Activated CD8-positive, alpha-beta memory T cell treated with anti-CD3 and anti-CD28 coated beads, Interleukin-2, amount 10 ng/mL, durations not matched to agents 7 days and 5 days (primary cell): ENCODE results near the gene AP1G2. TPM values are rescaled to one million over a fixed set of nuclear protein-coding genes. Genes with fewer than 3 reads are reported as not detected.
"Not testable (repeated sequence)": the region's sequence is repeated elsewhere in the genome, so short reads cannot be mapped to it uniquely, and the experiment has no call there.

Experiments used
- ATAC-seq: fragments of 150-1000 bp; cut with Tn5 transposase; one replicate; pipeline ENCODE4 v1.10.0; 2021; ENCODE audit warnings: moderate library complexity
- CTCF ChIA-PET: fragments of 350-600 bp; sonication (Branson Sonifier 250); formaldehyde crosslinking; loops from one replicate; lab custom pipeline; 2021; ENCODE audit warnings: antibody characterized with exemption; lab: Charles Lee
- DNase-seq: peaks from one replicate; pipeline ENCODE4 v3.0.0-alpha.2; 2020
- H3K27ac Mint-ChIP-seq: one replicate; pipeline ENCODE4 v1.8.0; 2021; ENCODE audit warnings: mild to moderate bottlenecking, mixed read lengths
- H3K27me3 Mint-ChIP-seq: one replicate; pipeline ENCODE4 v1.8.0; 2021; ENCODE audit warnings: mixed read lengths
- H3K36me3 Mint-ChIP-seq: one replicate; pipeline ENCODE4 v1.8.0; 2021; ENCODE audit warnings: mild to moderate bottlenecking, mixed read lengths
- H3K4me1 Mint-ChIP-seq: one replicate; pipeline ENCODE4 v1.8.0; 2021; ENCODE audit warnings: mixed read lengths
- H3K4me3 Mint-ChIP-seq: one replicate; pipeline ENCODE4 v1.8.0; 2021; ENCODE audit warnings: mild to moderate bottlenecking, moderate library complexity, mixed read lengths
- H3K9me3 Mint-ChIP-seq: one replicate; pipeline ENCODE4 v1.8.0; 2022; ENCODE audit warnings: low read depth, mixed read lengths
- total RNA-seq, 2 experiments: library from RNA; stranded (reverse); gene quantifications; one replicate each; pipeline ENCODE4 v1.2.3, GENCODE V29; 2021

The AP1G2 gene
- total RNA-seq, 2 experiments from 2014 or later: 222 to 294 TPM

GRCh38 chr14:23588884-23589598 is 21.4 kb upstream of the AP1G2 start:
- Mint-ChIP-seq H3K4me3 (no peak overlapping the region), H3K27ac (no peak overlapping the region), H3K36me3 (no peaks in the 10 kb centered on the region), H3K9me3 (no peaks in the 10 kb centered on the region), H3K27me3 (peaks cover 17% of the 10 kb centered on the region), H3K4me1 (peaks cover 12% of the 10 kb centered on the region)
- peak; percentile 90 for DNase-seq
- peak; percentile 99 for ATAC-seq
- CTCF ChIA-PET: interaction anchor here (0.6 to 5.4 kb wide), 38 partner anchors 8 to 520 kb away, joined by 3 to 90 read pairs (median 4); partner anchors contain the start of gene DHRS4

GRCh38 chr14:23584527-23585203 is 17.1 kb upstream of the AP1G2 start:
- H3K36me3 Mint-ChIP-seq, DNase-seq, CTCF ChIA-PET: not testable (repeated sequence)

GRCh38 chr14:23583761-23584526 is 16.4 kb upstream of the AP1G2 start:
- H3K9me3 Mint-ChIP-seq, CTCF ChIA-PET, ATAC-seq, H3K4me3 Mint-ChIP-seq, H3K27ac Mint-ChIP-seq, DNase-seq, H3K4me1 Mint-ChIP-seq, H3K36me3 Mint-ChIP-seq: not testable (repeated sequence)
- peaks cover 43% of the 10 kb centered on the region for H3K27me3 Mint-ChIP-seq

More at GRCh38 chr14:23584527-23585203, 17.1 kb upstream of the AP1G2 start:
- H3K27me3 Mint-ChIP-seq: peaks cover 36% of the 10 kb centered on the region
- H3K9me3 Mint-ChIP-seq, H3K27ac Mint-ChIP-seq, ATAC-seq, H3K4me3 Mint-ChIP-seq: not testable (repeated sequence)
- peaks cover 12% of the 10 kb centered on the region for H3K4me1 Mint-ChIP-seq

- H3K4me1 Mint-ChIP-seq: no peaks in the 10 kb centered on the region
- H3K4me3 Mint-ChIP-seq: no peak overlapping the region
- H3K36me3 Mint-ChIP-seq: no peaks in the 10 kb centered on the region
- ATAC-seq: no peak
- H3K9me3 Mint-ChIP-seq: no peaks in the 10 kb centered on the region
- H3K27ac Mint-ChIP-seq: no peak overlapping the region
- CTCF ChIA-PET: interaction anchor here (1.0 kb wide), 1 partner anchor 49 kb away, joined by 3 read pairs; no protein-coding TSS in a partner anchor
- H3K27me3 Mint-ChIP-seq: peaks cover 49% of the 10 kb centered on the region
- DNase-seq: no peak
These were observed 15.5 kb upstream of the AP1G2 start for GRCh38 chr14:23582906-23583760.

- Mint-ChIP-seq H3K4me3 (no peak overlapping the region), H3K4me1 (peaks cover 8% of the 10 kb centered on the region), H3K36me3 (no peaks in the 10 kb centered on the region), H3K27me3 (peaks cover 55% of the 10 kb centered on the region), H3K9me3 (no peaks in the 10 kb centered on the region), H3K27ac (no peak overlapping the region)
- ATAC-seq (no peak), DNase-seq (no peak)
- CTCF ChIA-PET: interaction anchor here (1.1 kb wide), 1 partner anchor 8 kb away, joined by 3 read pairs; no protein-coding TSS in a partner anchor
These were observed 13.3 kb upstream of the AP1G2 start for GRCh38 chr14:23580948-23581281.

GRCh38 chr14:23580152-23580926 is 12.7 kb upstream of the AP1G2 start:
- H3K27ac Mint-ChIP-seq: no peak overlapping the region
- no peak for DNase-seq
- H3K9me3 Mint-ChIP-seq: no peaks in the 10 kb centered on the region
- peaks cover 53% of the 10 kb centered on the region for H3K27me3 Mint-ChIP-seq
- peaks cover 9% of the 10 kb centered on the region for H3K4me1 Mint-ChIP-seq
- H3K36me3 Mint-ChIP-seq: no peaks in the 10 kb centered on the region
- H3K4me3 Mint-ChIP-seq: no peak overlapping the region
- no peak for ATAC-seq
- CTCF ChIA-PET: interaction anchor here (1.1 kb wide), 1 partner anchor 9 kb away, joined by 3 read pairs; no protein-coding TSS in a partner anchor

- peaks cover 59% of the 10 kb centered on the region for H3K27me3 Mint-ChIP-seq
- DNase-seq: no peak
- CTCF ChIA-PET: no interaction called here
- H3K36me3 Mint-ChIP-seq: no peaks in the 10 kb centered on the region
- no peak for ATAC-seq
- peaks cover 11% of the 10 kb centered on the region for H3K4me1 Mint-ChIP-seq
- H3K27ac Mint-ChIP-seq: no peak overlapping the region
- no peaks in the 10 kb centered on the region for H3K9me3 Mint-ChIP-seq
- no peak overlapping the region for H3K4me3 Mint-ChIP-seq
These were observed 12.1 kb upstream of the AP1G2 start for GRCh38 chr14:23579739-23580138.

GRCh38 chr14:23579311-23579630 is 11.7 kb upstream of the AP1G2 start:
- CTCF ChIA-PET: no interaction called here
- Mint-ChIP-seq H3K4me3 (no peak overlapping the region), H3K36me3 (no peaks in the 10 kb centered on the region), H3K4me1 (peaks cover 11% of the 10 kb centered on the region), H3K27ac (no peak overlapping the region), H3K9me3 (no peaks in the 10 kb centered on the region), H3K27me3 (peaks cover 60% of the 10 kb centered on the region)
- DNase-seq (no peak), ATAC-seq (no peak)

GRCh38 chr14:23578560-23579310 is 11.1 kb upstream of the AP1G2 start, which contains the start of gene JPH4:
JPH4 (minus strand) TSS chr14:23578790; CDS start chr14:23577453, 1,337 bp downstream.
- no peaks in the 10 kb centered on the region for H3K36me3 Mint-ChIP-seq
- no peak within 1 kb of the TSS for H3K4me3 Mint-ChIP-seq
- H3K27ac Mint-ChIP-seq: no peak within 1 kb of the TSS
- CTCF ChIA-PET: no interaction called here
- peaks cover 11% of the 10 kb centered on the region for H3K4me1 Mint-ChIP-seq
- peaks cover 57% of the 10 kb centered on the region for H3K27me3 Mint-ChIP-seq
- no peak for ATAC-seq
- H3K9me3 Mint-ChIP-seq: no peaks in the 10 kb centered on the region
- DNase-seq: peak; percentile 11

GRCh38 chr14:23577710-23578392 is 10.3 kb upstream of the AP1G2 start:
- DNase-seq (peak; percentile 26), ATAC-seq (no peak)
- H3K9me3 Mint-ChIP-seq: no peaks in the 10 kb centered on the region
- peaks cover 14% of the 10 kb centered on the region for H3K4me1 Mint-ChIP-seq
- no peak overlapping the region for H3K27ac Mint-ChIP-seq
- H3K27me3 Mint-ChIP-seq: peaks cover 54% of the 10 kb centered on the region
- CTCF ChIA-PET: no interaction called here
- H3K36me3 Mint-ChIP-seq: no peaks in the 10 kb centered on the region
- H3K4me3 Mint-ChIP-seq: no peak overlapping the region

- H3K4me3 Mint-ChIP-seq: no peak overlapping the region
- H3K36me3 Mint-ChIP-seq: no peaks in the 10 kb centered on the region
- H3K9me3 Mint-ChIP-seq: no peaks in the 10 kb centered on the region
- ATAC-seq: peak; percentile 18
- H3K4me1 Mint-ChIP-seq: peaks cover 20% of the 10 kb centered on the region
- H3K27me3 Mint-ChIP-seq: peaks cover 48% of the 10 kb centered on the region
- H3K27ac Mint-ChIP-seq: no peak overlapping the region
- CTCF ChIA-PET: no interaction called here
- no peak for DNase-seq
These were observed 9.6 kb upstream of the AP1G2 start for GRCh38 chr14:23577004-23577681.
